GM12801 (cell line): ENCODE data around the gene IFNL1.

ENCODE experiments used
- TF ChIP-seq, protein P1 (sequence below): IDR thresholded peaks from one replicate; pipeline ENCODE4 v1.5.1; 2011; ENCODE audit warnings: control low read depth; ENCODE audit not compliant: insufficient read length; ENCODE audit errors: extremely low read depth

IFNL1 gene

DNA sequence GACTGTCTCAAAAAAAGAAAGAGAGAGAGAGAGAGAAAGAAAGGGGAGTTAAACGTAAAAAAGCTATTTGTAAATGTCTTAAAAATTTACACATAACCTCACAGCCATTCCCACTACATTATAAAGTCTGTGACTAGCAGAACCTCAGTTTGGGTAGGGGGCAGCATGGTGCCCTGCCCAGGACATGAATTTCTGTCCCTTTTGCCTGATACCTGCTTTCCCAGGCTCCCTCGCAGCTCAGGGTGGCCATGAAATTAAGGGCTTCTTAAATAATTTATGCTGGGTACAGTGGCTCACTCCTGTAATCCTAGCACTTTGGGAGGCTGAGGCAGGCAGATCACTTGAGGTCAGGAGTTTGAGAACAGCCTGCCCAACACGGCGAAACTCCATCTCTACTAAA lies 4.8 kb downstream of the IFNL1 start:
- TF ChIP-seq, protein P1, sequence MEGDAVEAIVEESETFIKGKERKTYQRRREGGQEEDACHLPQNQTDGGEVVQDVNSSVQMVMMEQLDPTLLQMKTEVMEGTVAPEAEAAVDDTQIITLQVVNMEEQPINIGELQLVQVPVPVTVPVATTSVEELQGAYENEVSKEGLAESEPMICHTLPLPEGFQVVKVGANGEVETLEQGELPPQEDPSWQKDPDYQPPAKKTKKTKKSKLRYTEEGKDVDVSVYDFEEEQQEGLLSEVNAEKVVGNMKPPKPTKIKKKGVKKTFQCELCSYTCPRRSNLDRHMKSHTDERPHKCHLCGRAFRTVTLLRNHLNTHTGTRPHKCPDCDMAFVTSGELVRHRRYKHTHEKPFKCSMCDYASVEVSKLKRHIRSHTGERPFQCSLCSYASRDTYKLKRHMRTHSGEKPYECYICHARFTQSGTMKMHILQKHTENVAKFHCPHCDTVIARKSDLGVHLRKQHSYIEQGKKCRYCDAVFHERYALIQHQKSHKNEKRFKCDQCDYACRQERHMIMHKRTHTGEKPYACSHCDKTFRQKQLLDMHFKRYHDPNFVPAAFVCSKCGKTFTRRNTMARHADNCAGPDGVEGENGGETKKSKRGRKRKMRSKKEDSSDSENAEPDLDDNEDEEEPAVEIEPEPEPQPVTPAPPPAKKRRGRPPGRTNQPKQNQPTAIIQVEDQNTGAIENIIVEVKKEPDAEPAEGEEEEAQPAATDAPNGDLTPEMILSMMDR = no peak

GRCh38 chr19:39301562-39301961 lies 5.4 kb downstream of the IFNL1 start:
- TF ChIP-seq, protein P1 = no peak

- TF ChIP-seq, protein P1 = no peak
These were observed 7.4 kb downstream of the IFNL1 start for GRCh38 chr19:39303373-39304184.

- TF ChIP-seq, protein P1 = no peak
These were observed 7.9 kb downstream of the IFNL1 start for GRCh38 chr19:39304185-39304513.

DNA sequence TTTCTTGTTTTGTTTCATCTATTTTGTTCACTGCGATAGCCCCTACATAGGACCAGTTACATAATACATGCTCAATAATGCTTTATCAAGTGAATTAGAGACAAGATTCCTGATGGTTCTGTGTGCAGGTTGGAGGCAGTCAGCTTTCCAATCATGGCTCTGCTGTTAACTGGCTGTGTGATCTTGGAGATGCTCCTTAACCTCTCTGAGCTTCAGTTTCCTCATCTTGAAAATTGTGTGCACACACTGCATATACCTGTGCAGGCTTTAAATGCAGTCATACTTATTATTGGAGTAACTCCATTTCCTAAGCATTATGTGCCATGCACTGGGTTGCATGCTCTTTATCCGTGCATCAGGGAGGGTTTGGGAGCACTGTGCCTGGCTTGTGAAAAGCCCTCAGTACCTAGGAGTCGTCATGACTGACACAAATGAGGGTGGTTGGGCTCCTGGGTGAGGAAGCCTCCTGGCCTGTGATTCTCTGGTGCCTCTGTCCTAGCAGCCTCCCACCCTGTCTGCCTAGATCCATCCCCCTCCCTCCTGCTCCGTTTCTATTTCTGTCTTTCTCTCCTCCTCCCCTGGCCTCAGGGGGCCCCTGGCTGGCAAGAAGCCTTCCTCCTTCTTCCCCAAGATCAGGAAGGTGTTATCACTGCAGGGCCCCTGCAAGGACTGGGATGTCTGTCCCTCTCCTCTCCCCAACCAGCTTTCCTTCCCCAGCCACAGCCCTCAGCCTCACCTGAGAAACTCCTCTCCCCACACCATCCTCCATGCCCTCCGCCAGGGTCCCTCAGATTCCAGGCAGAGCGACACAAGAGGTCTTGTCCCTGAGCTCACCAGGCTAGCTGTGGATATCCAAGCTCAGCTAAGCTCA lies 8.7 kb downstream of the IFNL1 start:
- TF ChIP-seq, protein P1 = no peak

GRCh38 chr19:39306075-39306474 lies 9.9 kb downstream of the IFNL1 start:
- TF ChIP-seq, protein P1 = no peak

GRCh38 chr19:39307046-39307821 lies 11.0 kb downstream of the IFNL1 start:
- TF ChIP-seq, protein P1 = no peak
